PC-3 (cell line): Measurements from ENCODE around the gene UBE2L3. TPM values are rescaled to one million over a fixed set of nuclear protein-coding genes. Genes with fewer than 3 reads are reported as not detected.

Source experiments
- ATAC-seq: fragments of 200-7000 bp; cut with Tn5 transposase; 2 replicates; pipeline ENCODE4 v1.9.1; 2020; ENCODE audit warnings: mild to moderate bottlenecking, moderate library complexity
- BruUV-seq: library from RNA; stranded (reverse); fragments of 400-500 nt; replicated peaks from 2 replicates; lab custom pipeline; 2021; lab: Mats Ljungman, UMichigan
- CTCF ChIA-PET: fragments of 300-600 bp; sonication (Branson Sonifier 250); formaldehyde crosslinking; loops from one replicate; lab custom pipeline; 2022; ENCODE audit warnings: antibody characterized with exemption; lab: Charles Lee
- POLR2A ChIA-PET: fragments of 300-600 bp; sonication (Branson Sonifier 250); formaldehyde crosslinking; loops from one replicate; lab custom pipeline; 2022; ENCODE audit warnings: antibody characterized with exemption; ENCODE audit not compliant: unreplicated experiment; lab: Charles Lee
- DNase-seq: peaks from one replicate; pipeline ENCODE4 v3.0.0-alpha.2; 2015
- H2AFZ ChIP-seq: fragments of 300-600 bp; sonication (generic); 2 replicates; pipeline ENCODE4 v1.6.0; 2016; ENCODE audit warnings: antibody characterized with exemption, low read length
- H3F3A ChIP-seq: fragments of 300-600 bp; sonication (generic); one replicate; pipeline ENCODE4 v1.6.0; 2017; ENCODE audit warnings: antibody characterized with exemption, low read length, control low read depth, mild to moderate bottlenecking; ENCODE audit not compliant: unreplicated experiment
- H3K27ac ChIP-seq: fragments of 300-600 bp; sonication (generic); 2 replicates; pipeline ENCODE4 v1.5.1; 2016; ENCODE audit warnings: mild to moderate bottlenecking, low read length
- H3K27me3 ChIP-seq: fragments of 300-600 bp; sonication (generic); 2 replicates; pipeline ENCODE4 v1.6.1; 2016; ENCODE audit warnings: low read length, mixed read lengths
- H3K36me3 ChIP-seq: fragments of 300-600 bp; sonication (generic); 2 replicates; pipeline ENCODE4 v1.6.1; 2016; ENCODE audit warnings: low read depth, mixed run types, low read length, mixed read lengths
- H3K4me1 ChIP-seq: fragments of 300-600 bp; sonication (generic); 2 replicates; pipeline ENCODE4 v1.5.1; 2016; ENCODE audit warnings: low read length; ENCODE audit not compliant: insufficient read depth
- H3K4me2 ChIP-seq: fragments of 300-600 bp; sonication (generic); 2 replicates; pipeline ENCODE4 v1.6.0; 2016; ENCODE audit warnings: low read length
- H3K4me3 ChIP-seq: fragments of 300-600 bp; sonication (generic); 2 replicates; pipeline ENCODE4 v1.5.1; 2016; ENCODE audit warnings: mild to moderate bottlenecking, low read length, mixed read lengths
- H3K79me2 ChIP-seq: fragments of 300-600 bp; sonication (generic); 2 replicates; pipeline ENCODE4 v1.6.1; 2017; ENCODE audit warnings: low read length, mixed read lengths
- H3K9ac ChIP-seq: fragments of 300-600 bp; sonication (generic); 2 replicates; pipeline ENCODE4 v1.6.0; 2016; ENCODE audit warnings: mild to moderate bottlenecking, low read length
- H3K9me2 ChIP-seq: fragments of 300-600 bp; sonication (generic); replicated peaks from 2 replicates; pipeline ENCODE4 v1.6.1; 2016; ENCODE audit warnings: mixed run types, low read length, mixed read lengths
- H3K9me3 ChIP-seq: fragments of 300-600 bp; sonication (generic); 2 replicates; pipeline ENCODE4 v1.6.1; 2016; ENCODE audit warnings: low read length, mixed read lengths
- H4K20me1 ChIP-seq: fragments of 300-600 bp; sonication (generic); 2 replicates; pipeline ENCODE4 v1.6.1; 2016; ENCODE audit warnings: low read length, mixed read lengths
- EZH2 ChIP-seq: fragments of 300-600 bp; sonication (generic); IDR thresholded peaks from one replicate; pipeline ENCODE4 v1.6.1; 2017; ENCODE audit warnings: antibody characterized with exemption, mild to moderate bottlenecking, low read length; ENCODE audit not compliant: unreplicated experiment
- EZH2phosphoT487 ChIP-seq: fragments of 300-600 bp; sonication (generic); IDR thresholded peaks from 2 replicates; pipeline ENCODE4 v1.6.1; 2018; ENCODE audit warnings: mild to moderate bottlenecking, antibody characterized with exemption, low read length, borderline replicate concordance
- intact Hi-C: fragments of 100-400 bp; cut with micrococcal nuclease; formaldehyde crosslinking; loops from 2 replicates; pipeline ENCODE4 v1.9.0; 2023
- total RNA-seq: library from RNA; depleted of rRNA; stranded (reverse); fragments of >200 nt; gene quantifications from 2 replicates; pipeline ENCODE4 v1.2.3, GENCODE V29; 2014
- TF ChIP-seq, protein P1 (sequence below): fragments of 300-600 bp; sonication (generic); conservative IDR thresholded peaks from 2 replicates; pipeline ENCODE4 v1.5.1; 2017; ENCODE audit warnings: antibody characterized with exemption, low read depth, mild to moderate bottlenecking, low read length

Gene UBE2L3
- total RNA-seq, 1 experiment from 2014 or later: 72.0 TPM

GRCh38 chr22:21598302-21598701 lies 30.8 kb downstream of the UBE2L3 start:
- Histone ChIP-seq H3K4me1 (no peaks in the 10 kb centered on the region), H3K27me3 (no peaks in the 10 kb centered on the region), H3K79me2 (peaks cover 94% of the 10 kb centered on the region), H3K9me3 (no peaks in the 10 kb centered on the region), H3K9me2 (no peaks in the 10 kb centered on the region), H3K36me3 (peaks cover 16% of the 10 kb centered on the region), H3K4me2 (no peak overlapping the region), H2AFZ (no peak overlapping the region), H3K9ac (no peak overlapping the region), H4K20me1 (peaks cover 24% of the 10 kb centered on the region; the same call in 1 of the 2 replicates), H3K27ac (no peak overlapping the region), H3K4me3 (no peak overlapping the region), H3F3A (no peaks in the 10 kb centered on the region)
- ChIA-PET POLR2A (no interaction called here), CTCF (no interaction called here)
- intact Hi-C loops: no loop called here
- DNase-seq (no peak), ATAC-seq (no peak)
- BruUV-seq: no TSS peak
- TF ChIP-seq EZH2phosphoT487 (no peak), EZH2 (no peak)
- TF ChIP-seq, protein P1, sequence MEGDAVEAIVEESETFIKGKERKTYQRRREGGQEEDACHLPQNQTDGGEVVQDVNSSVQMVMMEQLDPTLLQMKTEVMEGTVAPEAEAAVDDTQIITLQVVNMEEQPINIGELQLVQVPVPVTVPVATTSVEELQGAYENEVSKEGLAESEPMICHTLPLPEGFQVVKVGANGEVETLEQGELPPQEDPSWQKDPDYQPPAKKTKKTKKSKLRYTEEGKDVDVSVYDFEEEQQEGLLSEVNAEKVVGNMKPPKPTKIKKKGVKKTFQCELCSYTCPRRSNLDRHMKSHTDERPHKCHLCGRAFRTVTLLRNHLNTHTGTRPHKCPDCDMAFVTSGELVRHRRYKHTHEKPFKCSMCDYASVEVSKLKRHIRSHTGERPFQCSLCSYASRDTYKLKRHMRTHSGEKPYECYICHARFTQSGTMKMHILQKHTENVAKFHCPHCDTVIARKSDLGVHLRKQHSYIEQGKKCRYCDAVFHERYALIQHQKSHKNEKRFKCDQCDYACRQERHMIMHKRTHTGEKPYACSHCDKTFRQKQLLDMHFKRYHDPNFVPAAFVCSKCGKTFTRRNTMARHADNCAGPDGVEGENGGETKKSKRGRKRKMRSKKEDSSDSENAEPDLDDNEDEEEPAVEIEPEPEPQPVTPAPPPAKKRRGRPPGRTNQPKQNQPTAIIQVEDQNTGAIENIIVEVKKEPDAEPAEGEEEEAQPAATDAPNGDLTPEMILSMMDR: no peak

- Histone ChIP-seq H3K4me1 (no peaks in the 10 kb centered on the region), H2AFZ (no peak overlapping the region), H3F3A (no peaks in the 10 kb centered on the region), H4K20me1 (peaks cover 18% of the 10 kb centered on the region; the same call in 1 of the 2 replicates), H3K9ac (no peak overlapping the region), H3K36me3 (peaks cover 7% of the 10 kb centered on the region), H3K79me2 (peaks cover 90% of the 10 kb centered on the region), H3K4me3 (no peak overlapping the region), H3K4me2 (no peak overlapping the region), H3K9me2 (no peaks in the 10 kb centered on the region), H3K27ac (no peak overlapping the region), H3K27me3 (no peaks in the 10 kb centered on the region), H3K9me3 (no peaks in the 10 kb centered on the region)
- ChIA-PET POLR2A (no interaction called here), CTCF (no interaction called here)
- BruUV-seq: no TSS peak
- intact Hi-C loops: no loop called here
- DNase-seq: no peak
- TF ChIP-seq EZH2 (no peak), EZH2phosphoT487 (no peak)
- TF ChIP-seq, protein P1: no peak
- ATAC-seq: no peak
These were observed 31.8 kb downstream of the UBE2L3 start for GRCh38 chr22:21599053-21599893.

GRCh38 chr22:21602579-21602978 lies 35.1 kb downstream of the UBE2L3 start:
- CTCF ChIA-PET: no interaction called here
- POLR2A ChIA-PET: no interaction called here
- H3K4me1 ChIP-seq: no peaks in the 10 kb centered on the region

More at GRCh38 chr22:21602579-21602978, 35.1 kb downstream of the UBE2L3 start:
- Histone ChIP-seq H3K9ac (no peak overlapping the region), H3K4me2 (no peak overlapping the region), H3K4me3 (no peak overlapping the region), H3K36me3 (no peaks in the 10 kb centered on the region), H4K20me1 (peaks cover 12% of the 10 kb centered on the region; the same call in 1 of the 2 replicates), H3K9me2 (no peaks in the 10 kb centered on the region), H3K27me3 (no peaks in the 10 kb centered on the region), H2AFZ (no peak overlapping the region), H3K79me2 (peaks cover 91% of the 10 kb centered on the region), H3F3A (no peaks in the 10 kb centered on the region), H3K9me3 (no peaks in the 10 kb centered on the region), H3K27ac (no peak overlapping the region)
- BruUV-seq: no TSS peak
- intact Hi-C loops: no loop called here
- TF ChIP-seq EZH2 (no peak), EZH2phosphoT487 (no peak)
- TF ChIP-seq, protein P1: no peak
- ATAC-seq (no peak), DNase-seq (no peak)
